Stomach smooth muscle (tissue), 2 donors: ENCODE data around the gene ZMYND10.

Experiments used
- H3K27ac ChIP-seq: one replicate; pipeline ENCODE4 v1.7.0; 2013; ENCODE audit warnings: mild to moderate bottlenecking, low read length, inconsistent platforms
- H3K27me3 ChIP-seq, 2 donors: one replicate each; pipeline ENCODE4 v1.7.0; 2013; ENCODE audit warnings: low read length in 2 of 2; ENCODE audit not compliant: insufficient read depth in 2 of 2, control insufficient read depth in 1 of 2
- H3K36me3 ChIP-seq, 2 donors: one replicate each; pipeline ENCODE4 v1.7.0; 2013; ENCODE audit warnings: low read length in 2 of 2; ENCODE audit not compliant: control insufficient read depth in 2 of 2, insufficient read depth in 2 of 2
- H3K4me1 ChIP-seq: one replicate; pipeline ENCODE4 v1.7.0; 2013; ENCODE audit warnings: low read length; ENCODE audit not compliant: control insufficient read depth, insufficient read depth
- H3K4me3 ChIP-seq, 2 donors: one replicate each; pipeline ENCODE4 v1.7.0; 2013; ENCODE audit warnings: low read length in 2 of 2
- H3K9ac ChIP-seq, 2 donors: one replicate each; pipeline ENCODE4 v1.7.0; 2013; ENCODE audit warnings: low read length in 2 of 2, mild to moderate bottlenecking in 1 of 2
- H3K9me3 ChIP-seq, 2 donors: one replicate each; pipeline ENCODE4 v1.7.0; 2013; ENCODE audit warnings: low read length in 2 of 2; ENCODE audit not compliant: control insufficient read depth in 2 of 2
- donor health status: healthy.
- donor health status: Pancreatic carcinoma.

The ZMYND10 gene

GRCh38 chr3:50355829-50356552, 10.5 kb upstream of the ZMYND10 start:
- Histone ChIP-seq H3K9me3 (no peaks in the 10 kb centered on the region), H3K36me3 (peaks cover 7 to 31% of the 10 kb centered on the region in 2 donors), H3K9ac (peak overlapping the region; percentile 60 to 81), H3K4me1 (peaks cover 61% of the 10 kb centered on the region), H3K4me3 (peak overlapping the region; percentile 77 to 97), H3K27ac (no peak overlapping the region), H3K27me3 (no peaks in the 10 kb centered on the region)

GRCh38 chr3:50354850-50355249, 9.3 kb upstream of the ZMYND10 start:
- Histone ChIP-seq H3K27ac (no peak overlapping the region), H3K27me3 (no peaks in the 10 kb centered on the region), H3K36me3 (peaks cover 7 to 31% of the 10 kb centered on the region in 2 donors), H3K9me3 (no peaks in the 10 kb centered on the region), H3K4me1 (peaks cover 67% of the 10 kb centered on the region), H3K4me3 (no peak overlapping the region), H3K9ac (no peak overlapping the region)

- peaks cover 67% of the 10 kb centered on the region for H3K4me1 ChIP-seq
- H3K4me3 ChIP-seq: no peak overlapping the region
- H3K36me3 ChIP-seq: peaks cover 7 to 31% of the 10 kb centered on the region in 2 donors
- H3K27me3 ChIP-seq: no peaks in the 10 kb centered on the region
- no peak overlapping the region for H3K27ac ChIP-seq
- H3K9ac ChIP-seq: no peak overlapping the region
- H3K9me3 ChIP-seq: no peaks in the 10 kb centered on the region
These were observed 8.7 kb upstream of the ZMYND10 start for GRCh38 chr3:50354186-50354764.

DNA sequence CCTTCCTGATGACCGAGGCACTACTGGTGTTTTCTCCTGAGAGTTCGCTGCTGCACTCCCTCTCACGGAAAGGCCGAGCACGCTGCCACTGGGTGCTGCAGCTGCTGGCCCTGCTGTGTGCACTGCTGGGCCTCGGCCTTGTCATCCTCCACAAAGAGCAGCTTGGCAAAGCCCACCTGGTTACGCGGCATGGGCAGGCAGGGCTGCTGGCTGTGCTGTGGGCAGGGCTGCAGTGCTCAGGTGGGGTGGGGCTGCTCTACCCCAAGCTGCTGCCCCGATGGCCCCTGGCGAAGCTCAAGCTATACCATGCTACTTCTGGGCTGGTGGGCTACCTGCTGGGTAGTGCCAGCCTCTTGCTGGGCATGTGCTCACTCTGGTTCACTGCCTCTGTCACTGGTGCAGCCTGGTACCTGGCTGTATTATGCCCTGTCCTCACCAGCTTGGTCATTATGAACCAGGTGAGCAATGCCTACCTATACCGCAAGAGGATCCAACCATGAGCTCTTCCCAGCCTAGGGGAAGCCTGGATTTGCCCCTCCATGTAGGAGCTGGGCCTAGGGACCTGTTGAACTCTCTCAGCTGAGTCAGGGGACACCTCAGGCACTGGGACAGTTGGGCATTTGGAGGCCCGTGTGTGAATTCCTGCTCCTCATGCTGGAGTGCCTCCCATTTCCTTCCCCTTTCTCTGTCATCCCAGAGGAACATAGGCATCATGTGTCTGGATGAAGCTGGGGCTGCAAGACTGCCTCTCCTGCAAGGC, 7.9 kb upstream of the ZMYND10 start:
- Histone ChIP-seq H3K4me1 (peaks cover 65% of the 10 kb centered on the region), H3K9me3 (no peaks in the 10 kb centered on the region), H3K27me3 (no peaks in the 10 kb centered on the region), H3K27ac (no peak overlapping the region), H3K4me3 (no peak overlapping the region), H3K9ac (no peak overlapping the region), H3K36me3 (peaks cover 7 to 34% of the 10 kb centered on the region in 2 donors)

DNA sequence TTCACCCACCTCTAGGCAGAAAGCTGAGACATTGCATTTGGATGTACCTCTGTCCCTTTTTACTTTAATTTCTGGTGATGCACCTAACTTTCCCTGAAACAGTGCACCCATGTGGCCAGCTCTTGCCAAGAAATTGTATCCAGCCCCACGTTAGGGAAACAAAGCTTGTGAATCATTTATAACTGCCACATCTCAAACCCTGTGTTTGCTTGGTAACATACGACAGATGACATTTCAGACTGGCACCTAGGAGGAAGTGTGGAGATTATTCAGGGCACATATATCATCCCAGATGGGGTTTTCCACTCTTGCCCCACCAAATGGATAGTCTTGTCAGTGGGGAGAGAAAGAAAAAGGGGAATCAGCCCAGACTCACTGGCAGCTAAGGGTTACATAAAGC, 7.2 kb upstream of the ZMYND10 start:
- Histone ChIP-seq H3K9ac (no peak overlapping the region), H3K36me3 (peaks cover 7 to 40% of the 10 kb centered on the region in 2 donors), H3K27ac (no peak overlapping the region)

DNA sequence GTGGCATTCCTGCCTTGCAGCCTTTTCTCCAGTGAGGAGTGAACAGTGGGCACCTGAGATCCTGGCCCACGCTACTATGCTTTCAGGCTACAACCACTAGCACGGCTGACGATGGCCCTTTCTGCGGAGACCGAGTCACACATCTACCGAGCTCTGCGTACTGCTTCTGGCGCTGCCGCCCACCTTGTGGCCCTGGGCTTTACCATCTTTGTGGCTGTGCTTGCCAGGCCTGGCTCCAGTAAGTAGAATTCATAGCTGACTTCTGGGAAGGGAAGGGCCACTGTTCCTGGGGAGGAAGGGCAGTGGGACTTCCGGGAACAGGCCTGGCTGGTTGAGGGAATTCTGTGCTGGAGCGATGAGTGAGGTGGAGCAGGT, 5.8 kb upstream of the ZMYND10 start:
- Histone ChIP-seq H3K36me3 (peaks cover 4 to 39% of the 10 kb centered on the region in 2 donors), H3K9me3 (no peaks in the 10 kb centered on the region), H3K4me1 (peaks cover 49% of the 10 kb centered on the region), H3K4me3 (peak overlapping the region; percentile 83 to 99), H3K27ac (peak overlapping the region; percentile 90), H3K27me3 (no peaks in the 10 kb centered on the region), H3K9ac (peak overlapping the region; percentile 42 to 74)

More for the DNA sequence above, 7.2 kb upstream of the ZMYND10 start:
- Histone ChIP-seq H3K9me3 (no peaks in the 10 kb centered on the region), H3K27me3 (no peaks in the 10 kb centered on the region), H3K4me1 (peaks cover 61% of the 10 kb centered on the region), H3K4me3 (no peak overlapping the region)

GRCh38 chr3:50350527-50351322, 5.2 kb upstream of the ZMYND10 start, which contains the start of the genes CYB561D2 and NPRL2:
Gene CYB561D2 (plus strand): TSS chr3:50350862. CDS start chr3:50351434, 572 bp downstream.
Gene NPRL2 (minus strand): TSS chr3:50350775. CDS start chr3:50350652, 123 bp downstream.
- peak within 1 kb of the TSS; percentile 74 to 89 for H3K9ac ChIP-seq
- no peaks in the 10 kb centered on the region for H3K27me3 ChIP-seq
- H3K4me3 ChIP-seq: peak within 1 kb of the TSS; percentile 83 to 99
- peak within 1 kb of the TSS; percentile 90 for H3K27ac ChIP-seq
- H3K9me3 ChIP-seq: no peaks in the 10 kb centered on the region
- peaks cover 45% of the 10 kb centered on the region for H3K4me1 ChIP-seq
- peaks cover 4 to 38% of the 10 kb centered on the region in 2 donors for H3K36me3 ChIP-seq

GRCh38 chr3:50350213-50350526, 4.6 kb upstream of the ZMYND10 start:
- Histone ChIP-seq H3K9ac (peak overlapping the region; percentile 74 to 89), H3K27me3 (peaks cover 0 to 3% of the 10 kb centered on the region in 2 donors), H3K4me1 (peaks cover 45% of the 10 kb centered on the region), H3K27ac (peak overlapping the region; percentile 90), H3K36me3 (peaks cover 4 to 32% of the 10 kb centered on the region in 2 donors), H3K4me3 (peak overlapping the region; percentile 83 to 99), H3K9me3 (no peaks in the 10 kb centered on the region)

- H3K4me1 ChIP-seq: peaks cover 43% of the 10 kb centered on the region
- H3K9ac ChIP-seq: no peak overlapping the region
These were observed 1.8 kb upstream of the ZMYND10 start for GRCh38 chr3:50347187-50347813.

DNA sequence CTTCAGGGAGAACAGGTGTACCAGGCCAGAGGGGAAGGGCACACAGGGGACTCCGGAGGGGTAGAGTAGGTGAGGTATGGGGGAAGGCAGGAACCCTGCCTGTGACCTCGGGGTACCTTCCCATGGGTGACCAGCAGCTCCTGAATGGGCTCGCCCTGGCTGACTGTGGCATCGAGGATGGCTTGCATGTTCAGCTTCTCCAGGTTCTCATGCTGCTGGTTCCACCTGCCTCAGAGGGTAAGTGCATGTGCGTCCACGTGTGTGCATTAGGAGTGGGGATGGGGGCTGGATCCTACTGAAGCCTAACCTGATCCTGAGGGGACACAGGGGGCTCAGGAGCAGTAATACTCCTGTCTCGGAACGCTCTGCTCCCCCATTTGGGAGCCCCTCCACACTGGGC, 524 bp downstream of the ZMYND10 start:
- H3K9me3 ChIP-seq: no peaks in the 10 kb centered on the region
- peak overlapping the region; percentile 33 to 69 for H3K4me3 ChIP-seq
- H3K27ac ChIP-seq: no peak overlapping the region
- peak overlapping the region in 1 of 2 donors; percentile 46 for H3K9ac ChIP-seq
- peaks cover 3 to 4% of the 10 kb centered on the region in 2 donors for H3K27me3 ChIP-seq
- H3K36me3 ChIP-seq: peaks cover 0 to 14% of the 10 kb centered on the region in 2 donors
- H3K4me1 ChIP-seq: peaks cover 42% of the 10 kb centered on the region

More at GRCh38 chr3:50347187-50347813, 1.8 kb upstream of the ZMYND10 start:
- no peak overlapping the region for H3K27ac ChIP-seq
- peaks cover 3 to 4% of the 10 kb centered on the region in 2 donors for H3K27me3 ChIP-seq
- H3K4me3 ChIP-seq: no peak overlapping the region
- peaks cover 0 to 14% of the 10 kb centered on the region in 2 donors for H3K36me3 ChIP-seq
- H3K9me3 ChIP-seq: no peaks in the 10 kb centered on the region
